NT2/D1 (cell line): ENCODE data around the gene ZNF474.
"Not testable (repeated sequence)": the region's sequence is repeated elsewhere in the genome, so short reads cannot be mapped to it uniquely, and the experiment has no call there.

ENCODE experiments used
- DNase-seq: peaks from one replicate; pipeline ENCODE4 v3.0.0-alpha.2; 2011; ENCODE audit warnings: low read depth, low spot score
- H3K27me3 ChIP-seq: 2 replicates; pipeline ENCODE4 v1.6.0; 2011; ENCODE audit warnings: mild to moderate bottlenecking; ENCODE audit not compliant: insufficient read length, insufficient read depth
- H3K36me3 ChIP-seq: 2 replicates; pipeline ENCODE4 v1.6.1; 2011; ENCODE audit warnings: mild to moderate bottlenecking, low read length, mixed read lengths; ENCODE audit not compliant: insufficient read depth, insufficient read length
- H3K4me1 ChIP-seq: 2 replicates; pipeline ENCODE4 v1.5.1; 2011; ENCODE audit not compliant: insufficient read depth, insufficient read length
- H3K4me3 ChIP-seq: 2 replicates; pipeline ENCODE4 v1.5.1; 2011; ENCODE audit warnings: low read depth; ENCODE audit not compliant: insufficient read length
- H3K9ac ChIP-seq: 2 replicates; pipeline ENCODE4 v1.6.0; 2011; ENCODE audit warnings: low read depth; ENCODE audit not compliant: insufficient read length
- H3K9me3 ChIP-seq: 2 replicates; pipeline ENCODE4 v1.5.1; 2011; ENCODE audit warnings: mild to moderate bottlenecking, low read length; ENCODE audit not compliant: insufficient read depth
- SUZ12 ChIP-seq: IDR thresholded peaks from 2 replicates; pipeline ENCODE4 v1.6.1; 2011; ENCODE audit not compliant: insufficient read length, insufficient read depth; ENCODE audit errors: extremely low read depth
- YY1 ChIP-seq: IDR thresholded peaks from 2 replicates; pipeline ENCODE4 v1.6.1; 2011; ENCODE audit not compliant: insufficient read length, insufficient read depth
- ZNF274 ChIP-seq: IDR thresholded peaks from 2 replicates; pipeline ENCODE4 v1.6.1; 2011; ENCODE audit warnings: mild to moderate bottlenecking, low read depth, low read length

The ZNF474 gene

GRCh38 chr5:122093415-122094180 is 35.7 kb upstream of the ZNF474 start:
- H3K4me1 ChIP-seq: no peaks in the 10 kb centered on the region

DNA sequence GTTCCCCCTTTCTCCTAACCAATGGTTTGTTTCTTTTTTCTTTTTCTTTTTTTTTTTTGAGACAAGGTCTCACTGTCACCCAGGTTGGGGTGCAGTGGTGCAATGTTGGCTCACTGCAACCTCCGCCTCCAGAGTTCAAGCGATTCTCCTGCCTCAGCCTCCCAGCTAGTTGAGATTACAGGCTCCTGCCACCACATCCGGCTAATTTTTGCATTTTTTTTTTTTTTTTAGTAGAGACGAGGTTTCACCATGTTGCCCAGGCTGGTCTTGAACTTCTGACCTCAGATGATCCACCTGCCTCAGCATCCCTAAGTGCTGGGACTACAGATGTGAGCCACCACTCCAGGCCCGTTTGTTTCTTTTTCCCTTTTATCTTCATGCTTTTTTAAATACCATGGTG is 35.1 kb upstream of the ZNF474 start:
- not testable (repeated sequence) for H3K36me3 ChIP-seq, H3K4me3 ChIP-seq, H3K4me1 ChIP-seq, H3K9me3 ChIP-seq, H3K27me3 ChIP-seq, DNase-seq, H3K9ac ChIP-seq

More at GRCh38 chr5:122093415-122094180, 35.7 kb upstream of the ZNF474 start:
- H3K9me3 ChIP-seq: no peaks in the 10 kb centered on the region
- no peaks in the 10 kb centered on the region for H3K36me3 ChIP-seq
- H3K9ac ChIP-seq: no peak overlapping the region
- H3K4me3 ChIP-seq: no peak overlapping the region
- no peak for TF ChIP-seq YY1
- no peak for TF ChIP-seq ZNF274
- TF ChIP-seq SUZ12: no peak
- H3K27me3 ChIP-seq: no peaks in the 10 kb centered on the region
- no peak for DNase-seq

- Histone ChIP-seq H3K9me3 (no peaks in the 10 kb centered on the region), H3K27me3 (no peaks in the 10 kb centered on the region), H3K36me3 (no peaks in the 10 kb centered on the region), H3K4me3 (no peak overlapping the region), H3K4me1 (peaks cover 2% of the 10 kb centered on the region), H3K9ac (no peak overlapping the region)
- TF ChIP-seq ZNF274: no peak
- no peak for TF ChIP-seq SUZ12
- TF ChIP-seq YY1: no peak
- DNase-seq: no peak
Observed at GRCh38 chr5:122095158-122095557, 34.2 kb upstream of the ZNF474 start.

DNA sequence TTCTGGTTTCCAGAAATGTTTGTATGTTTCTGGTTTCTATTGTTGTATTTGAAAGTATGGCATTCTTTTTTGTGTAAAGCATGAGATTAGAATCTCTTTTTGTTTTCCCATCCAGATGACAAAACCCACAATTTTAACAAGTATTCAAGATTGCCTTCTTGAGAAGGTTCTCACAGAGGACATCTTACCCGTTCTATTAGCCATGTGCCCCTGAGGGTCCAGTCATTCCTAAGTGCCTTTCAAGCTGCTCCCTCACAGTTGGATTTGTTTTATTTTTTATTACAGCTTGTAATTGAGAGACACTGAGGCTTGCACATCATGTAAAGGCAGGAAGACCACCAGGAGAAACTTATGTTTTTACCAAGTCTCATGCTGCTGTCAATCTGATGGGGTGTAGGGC is 32.0 kb upstream of the ZNF474 start:
- H3K4me1 ChIP-seq: peaks cover 2% of the 10 kb centered on the region
- no peaks in the 10 kb centered on the region for H3K36me3 ChIP-seq
- no peaks in the 10 kb centered on the region for H3K9me3 ChIP-seq
- no peak overlapping the region for H3K4me3 ChIP-seq
- DNase-seq: no peak
- no peaks in the 10 kb centered on the region for H3K27me3 ChIP-seq
- TF ChIP-seq SUZ12: no peak
- no peak for TF ChIP-seq YY1
- no peak for TF ChIP-seq ZNF274
- no peak overlapping the region for H3K9ac ChIP-seq

DNA sequence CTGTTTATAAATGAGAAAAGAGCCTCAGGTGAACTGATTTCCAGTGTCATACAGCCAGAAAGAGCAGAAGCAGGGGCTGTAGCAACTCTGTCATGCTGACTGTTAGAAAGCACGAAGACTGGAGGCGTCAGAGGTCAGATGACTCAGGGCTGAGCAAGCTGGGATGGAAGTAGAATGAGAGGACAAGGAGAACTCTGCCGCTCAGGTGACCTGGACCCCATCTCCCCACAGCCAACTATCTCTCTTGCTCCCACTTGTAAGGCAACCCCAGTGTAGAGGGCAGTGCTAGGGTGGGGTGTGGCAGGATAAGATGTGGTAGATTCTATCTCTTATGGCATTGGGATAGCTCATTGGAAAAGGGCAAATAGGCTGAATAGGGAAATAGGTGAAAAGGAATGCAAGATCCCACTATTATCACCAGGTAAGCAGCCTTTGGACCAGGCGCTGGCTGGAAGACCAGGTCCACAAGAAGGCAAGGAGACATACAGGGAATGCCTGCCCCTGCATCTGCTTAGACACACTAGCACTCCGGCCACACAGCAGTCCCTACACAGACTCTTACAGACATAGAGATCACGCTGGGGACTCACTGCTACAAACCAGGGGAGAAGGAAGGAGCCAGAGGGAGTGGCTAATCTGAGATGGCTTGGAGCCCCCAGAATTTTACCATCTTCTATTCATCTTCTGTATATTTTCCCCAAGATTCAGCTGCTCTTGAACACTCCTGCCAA is 30.1 kb upstream of the ZNF474 start:
- Histone ChIP-seq H3K9me3 (no peaks in the 10 kb centered on the region), H3K4me1 (peaks cover 2% of the 10 kb centered on the region), H3K9ac (no peak overlapping the region), H3K27me3 (no peaks in the 10 kb centered on the region), H3K36me3 (no peaks in the 10 kb centered on the region), H3K4me3 (no peak overlapping the region)
- no peak for TF ChIP-seq YY1
- TF ChIP-seq ZNF274: no peak
- no peak for TF ChIP-seq SUZ12
- DNase-seq: no peak

- no peak for TF ChIP-seq ZNF274
- no peak for TF ChIP-seq SUZ12
- TF ChIP-seq YY1: no peak
- Histone ChIP-seq H3K9me3 (no peaks in the 10 kb centered on the region), H3K36me3 (no peaks in the 10 kb centered on the region), H3K27me3 (no peaks in the 10 kb centered on the region), H3K4me1 (peaks cover 2% of the 10 kb centered on the region), H3K9ac (no peak overlapping the region), H3K4me3 (no peak overlapping the region)
- no peak for DNase-seq
Observed at GRCh38 chr5:122101636-122102285, 27.6 kb upstream of the ZNF474 start.

- H3K9ac ChIP-seq: no peak overlapping the region
- no peak for DNase-seq
- no peak for TF ChIP-seq ZNF274
- H3K27me3 ChIP-seq: no peaks in the 10 kb centered on the region
- no peaks in the 10 kb centered on the region for H3K36me3 ChIP-seq
- no peak overlapping the region for H3K4me3 ChIP-seq
- H3K9me3 ChIP-seq: no peaks in the 10 kb centered on the region
- peaks cover 2% of the 10 kb centered on the region for H3K4me1 ChIP-seq
Observed at GRCh38 chr5:122102825-122103224, 26.5 kb upstream of the ZNF474 start.
